SK-N-SH (cell line): Measurements from ENCODE around the gene ASCC1. TPM values are rescaled to one million over a fixed set of nuclear protein-coding genes. Genes with fewer than 3 reads are reported as not detected.

ENCODE experiments used
- CTCF ChIA-PET: fragments of 300-600, 350-600 bp; formaldehyde crosslinking; extraction: SDS; loops from one replicate; lab custom pipeline; 2021; lab: Yijun Ruan, JAX
- POLR2A ChIA-PET: fragments of 350-600 bp; sonication (Branson Sonifier 250); formaldehyde crosslinking; extraction: SDS; loops from one replicate; lab custom pipeline; 2020; ENCODE audit warnings: antibody characterized with exemption, inconsistent platforms; lab: Yijun Ruan, JAX
- DNase-seq: peaks from one replicate; pipeline ENCODE4 v3.0.0; 2012
- H2AFZ ChIP-seq: fragments of 200-600 bp; sonication (generic); 2 replicates; pipeline ENCODE4 v1.8.1; 2016; ENCODE audit warnings: antibody characterized with exemption, mild to moderate bottlenecking, low read depth
- H3F3A ChIP-seq: fragments of 200-600 bp; sonication (generic); replicated peaks from 2 replicates; pipeline ENCODE3; 2016; ENCODE audit warnings: antibody characterized with exemption, mild to moderate bottlenecking; ENCODE audit not compliant: insufficient read depth
- H3K27ac ChIP-seq, 2 experiments: fragments of 200-500 bp in 1 of 2; fragments of 200-600 bp in 1 of 2; sonication (Bioruptor generic) in 1 of 2; sonication (generic), shearing (Covaris generic) in 1 of 2; 2 replicates each; pipeline versions ENCODE4 v1.5.1 to v1.6.1; 2014 to 2016; ENCODE audit warnings: low read depth in 2 of 2, inconsistent platforms in 1 of 2, low read length in 1 of 2, mild to moderate bottlenecking in 1 of 2, mixed read lengths in 1 of 2
- H3K27me3 ChIP-seq: fragments of 200-600 bp; sonication (generic), shearing (Covaris generic); 2 replicates; pipeline ENCODE4 v1.6.1; 2016; ENCODE audit warnings: mixed run types; ENCODE audit not compliant: insufficient read depth
- H3K36me3 ChIP-seq, 2 experiments: fragments of 200-500 bp in 1 of 2; fragments of 200-600 bp in 1 of 2; sonication (Bioruptor generic) in 1 of 2; sonication (generic) in 1 of 2; replicated peaks in 1 of 2; 2 replicates each; pipeline versions ENCODE3 to v1.5.1; 2014 to 2016; ENCODE audit warnings: low read length in 1 of 2, mild to moderate bottlenecking in 1 of 2; ENCODE audit not compliant: insufficient read depth in 2 of 2, control insufficient read depth in 1 of 2
- H3K4me1 ChIP-seq, 2 experiments: fragments of 200-500 bp in 1 of 2; fragments of 200-600 bp in 1 of 2; sonication (Bioruptor generic) in 1 of 2; sonication (generic), shearing (Covaris generic) in 1 of 2; 2 replicates each; pipeline versions ENCODE4 v1.5.1 to v1.6.1; 2014 to 2016; ENCODE audit warnings: low read depth in 1 of 2, low read length in 1 of 2, mixed run types in 1 of 2; ENCODE audit not compliant: insufficient read depth in 2 of 2, control insufficient read depth in 1 of 2
- H3K4me2 ChIP-seq: fragments of 200-600 bp; sonication (generic), shearing (Covaris generic); 2 replicates; pipeline ENCODE4 v1.6.1; 2017; ENCODE audit warnings: mixed run types
- H3K4me3 ChIP-seq, 2 experiments: fragments of 200-500 bp in 1 of 2; fragments of 200-600 bp in 1 of 2; sonication (Bioruptor generic) in 1 of 2; sonication (generic), shearing (Covaris generic) in 1 of 2; 2 replicates each; pipeline versions ENCODE4 v1.5.1 to v1.8.1; 2014 to 2016; ENCODE audit warnings: low read depth in 2 of 2, inconsistent platforms in 1 of 2, low read length in 1 of 2, mild to moderate bottlenecking in 1 of 2, mixed read lengths in 1 of 2, moderate library complexity in 1 of 2
- H3K79me2 ChIP-seq: fragments of 200-600 bp; sonication (generic); 2 replicates; pipeline ENCODE4 v1.8.1; 2017; ENCODE audit warnings: mild to moderate bottlenecking; ENCODE audit not compliant: insufficient read depth
- H3K9ac ChIP-seq: fragments of 200-600 bp; sonication (generic); 2 replicates; pipeline ENCODE4 v1.6.1; 2017; ENCODE audit warnings: mixed run types
- H3K9me2 ChIP-seq: fragments of 200-600 bp; sonication (generic); 2 replicates; pipeline ENCODE4 v1.6.1; 2017; ENCODE audit warnings: mixed run types
- H3K9me3 ChIP-seq: fragments of 200-600 bp; sonication (generic); 2 replicates; pipeline ENCODE4 v1.6.1; 2017; ENCODE audit warnings: mixed run types, mild to moderate bottlenecking, moderate library complexity
- H4K20me1 ChIP-seq: fragments of 200-600 bp; sonication (generic); 2 replicates; pipeline ENCODE4 v1.6.1; 2017; ENCODE audit warnings: mild to moderate bottlenecking, mixed run types; ENCODE audit not compliant: insufficient read depth
- EP300 ChIP-seq, 2 experiments: IDR thresholded peaks; 2 replicates each; pipeline versions ENCODE4 v1.4.0 to v1.6.1; 2012; ENCODE audit warnings: borderline replicate concordance in 1 of 2, low read depth in 1 of 2, low read length in 1 of 2
- EZH2phosphoT487 ChIP-seq: fragments of 200-600 bp; sonication (generic); IDR thresholded peaks from 2 replicates; pipeline ENCODE4 v1.6.1; 2017; ENCODE audit warnings: low read depth, mixed run types, mild to moderate bottlenecking, antibody characterized with exemption, moderate library complexity, borderline replicate concordance
- FOSL2 ChIP-seq: IDR thresholded peaks from 2 replicates; pipeline ENCODE4 v1.4.0; 2012; ENCODE audit warnings: low read depth, mild to moderate bottlenecking, moderate library complexity, borderline replicate concordance
- GATA2 ChIP-seq: sonication (generic); formaldehyde crosslinking; IDR thresholded peaks from 2 replicates; pipeline ENCODE4 v1.5.0; 2020; ENCODE audit warnings: mild to moderate bottlenecking, missing genetic modification reagents
- JUND ChIP-seq: IDR thresholded peaks from 2 replicates; pipeline ENCODE4 v1.4.0; 2012
- NFIC ChIP-seq: IDR thresholded peaks from 2 replicates; pipeline ENCODE4 v1.4.0; 2012; ENCODE audit warnings: borderline replicate concordance
- NRF1 ChIP-seq: IDR thresholded peaks from 2 replicates; pipeline ENCODE4 v1.6.1; 2012; ENCODE audit warnings: low read depth, mild to moderate bottlenecking, low read length
- RAD21 ChIP-seq: IDR thresholded peaks from 2 replicates; pipeline ENCODE4 v1.6.1; 2012; ENCODE audit warnings: mild to moderate bottlenecking, low read length
- RCOR1 ChIP-seq: fragments of 150-350 bp; IDR thresholded peaks from 2 replicates; pipeline ENCODE4 v1.6.1; 2017; ENCODE audit warnings: antibody characterized with exemption, low read length
- RXRA ChIP-seq: IDR thresholded peaks from 2 replicates; pipeline ENCODE4 v1.4.0; 2012; ENCODE audit warnings: low read depth, mild to moderate bottlenecking, borderline replicate concordance
- SMC3 ChIP-seq: IDR thresholded peaks from 2 replicates; pipeline ENCODE4 v1.6.1; 2012; ENCODE audit warnings: low read depth, low read length, improper control_type of control experiment
- TEAD4 ChIP-seq: IDR thresholded peaks from 2 replicates; pipeline ENCODE4 v1.4.0; 2012; ENCODE audit warnings: mild to moderate bottlenecking, borderline replicate concordance; ENCODE audit not compliant: insufficient read depth
- WGBS: methylation state at CpG from one replicate; pipeline ENCODE4 v1.1.6; 2017; ENCODE audit warnings: low lambda C conversion rate; 5-methylcytosine and 5-hydroxymethylcytosine counted together
- polyA plus RNA-seq, 3 experiments: library from polyadenylated mRNA; depleted of rRNA; stranded (reverse); fragments of >200 nt; gene quantifications; 2 replicates each; pipeline ENCODE4 v1.2.3, GENCODE V29; 2012
- TF ChIP-seq, protein P1 (sequence below): IDR thresholded peaks from 2 replicates; pipeline ENCODE4 v1.4.0; 2012; ENCODE audit warnings: low read depth, borderline replicate concordance
- TF ChIP-seq, protein P2 (sequence below): fragments of 150-350 bp; IDR thresholded peaks from 2 replicates; pipeline ENCODE4 v1.6.1; 2016; ENCODE audit warnings: mild to moderate bottlenecking, low read depth, low read length
- TF ChIP-seq, protein P3 (sequence below): IDR thresholded peaks from 2 replicates; pipeline ENCODE4; 2012
- TF ChIP-seq, protein P4 (sequence below): fragments of 150-350 bp; IDR thresholded peaks from 2 replicates; pipeline ENCODE4 v1.6.1; 2017; ENCODE audit warnings: antibody characterized with exemption, low read length, low read depth, borderline replicate concordance
- TF ChIP-seq, protein P5 (sequence below): fragments of 200-600 bp; sonication (generic); IDR thresholded peaks from 2 replicates; pipeline ENCODE4 v1.6.1; 2017; ENCODE audit warnings: antibody characterized with exemption, mild to moderate bottlenecking, moderate library complexity
- TF ChIP-seq, protein P6 (sequence below): IDR thresholded peaks from 2 replicates; pipeline ENCODE4 v1.6.1; 2012; ENCODE audit warnings: mild to moderate bottlenecking, low read depth, low read length, moderate library complexity

ASCC1 gene
- polyA plus RNA-seq, 1 of the 3 experiments (the other 2 are of a cell fraction): 15.0 TPM

DNA sequence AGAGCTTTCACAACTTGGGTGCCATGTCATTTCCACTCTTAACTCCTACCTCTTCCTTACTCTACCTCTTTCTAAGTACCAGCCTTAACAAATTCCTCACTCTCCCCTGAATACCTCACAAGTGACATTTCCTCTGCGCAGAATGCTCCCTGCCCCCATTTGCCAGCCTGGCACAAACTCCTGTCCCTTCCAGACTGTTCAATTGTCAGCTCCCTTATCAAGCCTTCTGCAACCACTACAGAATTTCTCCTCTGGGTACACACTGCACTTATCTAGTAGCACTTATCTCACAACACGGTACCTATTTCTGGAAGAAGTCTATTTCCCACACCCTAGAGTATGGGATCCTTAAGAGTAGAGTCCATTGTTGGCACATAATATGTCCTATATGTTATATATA lies 39.4 kb downstream of the ASCC1 start:
- peak overlapping the region in 1 of 2 experiments; percentile 80; a peak in 1 of 4 replicates for H3K27ac ChIP-seq
- ChIA-PET POLR2A (no interaction called here), CTCF (interaction anchor here (0.6 to 2.0 kb wide), 3 partner anchors 108 to 221 kb away, joined by 3 to 4 read pairs (median 3); no protein-coding TSS in a partner anchor)
- no peak for DNase-seq
- no peaks in the 10 kb centered on the region for H3K9me3 ChIP-seq
- H4K20me1 ChIP-seq: no peaks in the 10 kb centered on the region
- H3K4me2 ChIP-seq: no peak overlapping the region
- peaks cover 37% of the 10 kb centered on the region for H3F3A ChIP-seq
- no peak overlapping the region for H2AFZ ChIP-seq
- H3K4me1 ChIP-seq: peaks cover 12 to 32% of the 10 kb centered on the region in 2 experiments
- no peaks in the 10 kb centered on the region for H3K9me2 ChIP-seq
- no peak overlapping the region for H3K4me3 ChIP-seq
- H3K36me3 ChIP-seq: peaks cover 10 to 25% of the 10 kb centered on the region in 2 experiments
- 85% methylated on average over 2 of the region's 2 CpGs for WGBS
- no peaks in the 10 kb centered on the region for H3K27me3 ChIP-seq
- no peaks in the 10 kb centered on the region for H3K79me2 ChIP-seq
- no peak for TF ChIP-seq GATA2 (CRISPR knock-in tag)
- TF ChIP-seq EP300 (IDR thresholded peaks at IDR 0.05; ENCODE audit: borderline replicate concordance in 1 of 2, low read depth in 1 of 2, low read length in 1 of 2): no peak
- TF ChIP-seq JUND: no peak
- TF ChIP-seq, protein P1, sequence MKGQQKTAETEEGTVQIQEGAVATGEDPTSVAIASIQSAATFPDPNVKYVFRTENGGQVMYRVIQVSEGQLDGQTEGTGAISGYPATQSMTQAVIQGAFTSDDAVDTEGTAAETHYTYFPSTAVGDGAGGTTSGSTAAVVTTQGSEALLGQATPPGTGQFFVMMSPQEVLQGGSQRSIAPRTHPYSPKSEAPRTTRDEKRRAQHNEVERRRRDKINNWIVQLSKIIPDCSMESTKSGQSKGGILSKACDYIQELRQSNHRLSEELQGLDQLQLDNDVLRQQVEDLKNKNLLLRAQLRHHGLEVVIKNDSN: no peak
- TF ChIP-seq, protein P2, sequence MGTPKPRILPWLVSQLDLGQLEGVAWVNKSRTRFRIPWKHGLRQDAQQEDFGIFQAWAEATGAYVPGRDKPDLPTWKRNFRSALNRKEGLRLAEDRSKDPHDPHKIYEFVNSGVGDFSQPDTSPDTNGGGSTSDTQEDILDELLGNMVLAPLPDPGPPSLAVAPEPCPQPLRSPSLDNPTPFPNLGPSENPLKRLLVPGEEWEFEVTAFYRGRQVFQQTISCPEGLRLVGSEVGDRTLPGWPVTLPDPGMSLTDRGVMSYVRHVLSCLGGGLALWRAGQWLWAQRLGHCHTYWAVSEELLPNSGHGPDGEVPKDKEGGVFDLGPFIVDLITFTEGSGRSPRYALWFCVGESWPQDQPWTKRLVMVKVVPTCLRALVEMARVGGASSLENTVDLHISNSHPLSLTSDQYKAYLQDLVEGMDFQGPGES: no peak
- TF ChIP-seq, protein P3, sequence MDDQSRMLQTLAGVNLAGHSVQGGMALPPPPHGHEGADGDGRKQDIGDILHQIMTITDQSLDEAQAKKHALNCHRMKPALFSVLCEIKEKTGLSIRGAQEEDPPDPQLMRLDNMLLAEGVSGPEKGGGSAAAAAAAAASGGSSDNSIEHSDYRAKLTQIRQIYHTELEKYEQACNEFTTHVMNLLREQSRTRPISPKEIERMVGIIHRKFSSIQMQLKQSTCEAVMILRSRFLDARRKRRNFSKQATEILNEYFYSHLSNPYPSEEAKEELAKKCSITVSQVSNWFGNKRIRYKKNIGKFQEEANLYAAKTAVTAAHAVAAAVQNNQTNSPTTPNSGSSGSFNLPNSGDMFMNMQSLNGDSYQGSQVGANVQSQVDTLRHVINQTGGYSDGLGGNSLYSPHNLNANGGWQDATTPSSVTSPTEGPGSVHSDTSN: no peak
- TF ChIP-seq, protein P4, sequence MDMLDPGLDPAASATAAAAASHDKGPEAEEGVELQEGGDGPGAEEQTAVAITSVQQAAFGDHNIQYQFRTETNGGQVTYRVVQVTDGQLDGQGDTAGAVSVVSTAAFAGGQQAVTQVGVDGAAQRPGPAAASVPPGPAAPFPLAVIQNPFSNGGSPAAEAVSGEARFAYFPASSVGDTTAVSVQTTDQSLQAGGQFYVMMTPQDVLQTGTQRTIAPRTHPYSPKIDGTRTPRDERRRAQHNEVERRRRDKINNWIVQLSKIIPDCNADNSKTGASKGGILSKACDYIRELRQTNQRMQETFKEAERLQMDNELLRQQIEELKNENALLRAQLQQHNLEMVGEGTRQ: no peak
- no peak for TF ChIP-seq RAD21
- TF ChIP-seq SMC3: no peak
- TF ChIP-seq NRF1: no peak
- TF ChIP-seq FOSL2: no peak
- no peak for TF ChIP-seq TEAD4
- TF ChIP-seq NFIC: no peak
- TF ChIP-seq, protein P5, sequence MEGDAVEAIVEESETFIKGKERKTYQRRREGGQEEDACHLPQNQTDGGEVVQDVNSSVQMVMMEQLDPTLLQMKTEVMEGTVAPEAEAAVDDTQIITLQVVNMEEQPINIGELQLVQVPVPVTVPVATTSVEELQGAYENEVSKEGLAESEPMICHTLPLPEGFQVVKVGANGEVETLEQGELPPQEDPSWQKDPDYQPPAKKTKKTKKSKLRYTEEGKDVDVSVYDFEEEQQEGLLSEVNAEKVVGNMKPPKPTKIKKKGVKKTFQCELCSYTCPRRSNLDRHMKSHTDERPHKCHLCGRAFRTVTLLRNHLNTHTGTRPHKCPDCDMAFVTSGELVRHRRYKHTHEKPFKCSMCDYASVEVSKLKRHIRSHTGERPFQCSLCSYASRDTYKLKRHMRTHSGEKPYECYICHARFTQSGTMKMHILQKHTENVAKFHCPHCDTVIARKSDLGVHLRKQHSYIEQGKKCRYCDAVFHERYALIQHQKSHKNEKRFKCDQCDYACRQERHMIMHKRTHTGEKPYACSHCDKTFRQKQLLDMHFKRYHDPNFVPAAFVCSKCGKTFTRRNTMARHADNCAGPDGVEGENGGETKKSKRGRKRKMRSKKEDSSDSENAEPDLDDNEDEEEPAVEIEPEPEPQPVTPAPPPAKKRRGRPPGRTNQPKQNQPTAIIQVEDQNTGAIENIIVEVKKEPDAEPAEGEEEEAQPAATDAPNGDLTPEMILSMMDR: no peak
- TF ChIP-seq, protein P6, sequence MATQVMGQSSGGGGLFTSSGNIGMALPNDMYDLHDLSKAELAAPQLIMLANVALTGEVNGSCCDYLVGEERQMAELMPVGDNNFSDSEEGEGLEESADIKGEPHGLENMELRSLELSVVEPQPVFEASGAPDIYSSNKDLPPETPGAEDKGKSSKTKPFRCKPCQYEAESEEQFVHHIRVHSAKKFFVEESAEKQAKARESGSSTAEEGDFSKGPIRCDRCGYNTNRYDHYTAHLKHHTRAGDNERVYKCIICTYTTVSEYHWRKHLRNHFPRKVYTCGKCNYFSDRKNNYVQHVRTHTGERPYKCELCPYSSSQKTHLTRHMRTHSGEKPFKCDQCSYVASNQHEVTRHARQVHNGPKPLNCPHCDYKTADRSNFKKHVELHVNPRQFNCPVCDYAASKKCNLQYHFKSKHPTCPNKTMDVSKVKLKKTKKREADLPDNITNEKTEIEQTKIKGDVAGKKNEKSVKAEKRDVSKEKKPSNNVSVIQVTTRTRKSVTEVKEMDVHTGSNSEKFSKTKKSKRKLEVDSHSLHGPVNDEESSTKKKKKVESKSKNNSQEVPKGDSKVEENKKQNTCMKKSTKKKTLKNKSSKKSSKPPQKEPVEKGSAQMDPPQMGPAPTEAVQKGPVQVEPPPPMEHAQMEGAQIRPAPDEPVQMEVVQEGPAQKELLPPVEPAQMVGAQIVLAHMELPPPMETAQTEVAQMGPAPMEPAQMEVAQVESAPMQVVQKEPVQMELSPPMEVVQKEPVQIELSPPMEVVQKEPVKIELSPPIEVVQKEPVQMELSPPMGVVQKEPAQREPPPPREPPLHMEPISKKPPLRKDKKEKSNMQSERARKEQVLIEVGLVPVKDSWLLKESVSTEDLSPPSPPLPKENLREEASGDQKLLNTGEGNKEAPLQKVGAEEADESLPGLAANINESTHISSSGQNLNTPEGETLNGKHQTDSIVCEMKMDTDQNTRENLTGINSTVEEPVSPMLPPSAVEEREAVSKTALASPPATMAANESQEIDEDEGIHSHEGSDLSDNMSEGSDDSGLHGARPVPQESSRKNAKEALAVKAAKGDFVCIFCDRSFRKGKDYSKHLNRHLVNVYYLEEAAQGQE: no peak
- TF ChIP-seq EZH2phosphoT487: no peak
- no peak for TF ChIP-seq RCOR1
- no peak for TF ChIP-seq RXRA
- no peak overlapping the region for H3K9ac ChIP-seq
